ENCODE results near the gene MBD3.

MBD3 gene

GRCh38 chr19:1572795-1573194 lies 19.9 kb downstream of the MBD3 start:
- H3K4me3 ChIP-seq (ENCODE audit: low read depth, low read length): no peak overlapping the region
- DNase-seq (ENCODE audit: low read depth): no peak
- TF ChIP-seq CTCF (IDR thresholded peaks at IDR 0.05; ENCODE audit: control insufficient read depth, extremely low read depth, insufficient read depth): no peak

- no peak overlapping the region for H3K4me3 ChIP-seq (ENCODE audit: low read depth, low read length)
- no peak for TF ChIP-seq CTCF (IDR thresholded peaks at IDR 0.05; ENCODE audit: control insufficient read depth, extremely low read depth, insufficient read depth)
- no peak for DNase-seq (ENCODE audit: low read depth)
Observed at GRCh38 chr19:1571358-1571757, 21.3 kb downstream of the MBD3 start.

- no peak overlapping the region for H3K4me3 ChIP-seq (ENCODE audit: low read depth, low read length)
- no peak for TF ChIP-seq CTCF (IDR thresholded peaks at IDR 0.05; ENCODE audit: control insufficient read depth, extremely low read depth, insufficient read depth)
Observed at GRCh38 chr19:1570836-1571235, 21.8 kb downstream of the MBD3 start.

GRCh38 chr19:1569997-1570396 lies 22.7 kb downstream of the MBD3 start:
- DNase-seq (ENCODE audit: low read depth): no peak
- no peak for TF ChIP-seq CTCF (IDR thresholded peaks at IDR 0.05; ENCODE audit: control insufficient read depth, extremely low read depth, insufficient read depth)

More at GRCh38 chr19:1570836-1571235, 21.8 kb downstream of the MBD3 start:
- DNase-seq (ENCODE audit: low read depth): no peak

GRCh38 chr19:1568320-1569019 lies 24.2 kb downstream of the MBD3 start, which contains the start of gene MEX3D:
TSS of gene MEX3D (minus strand) at chr19:1568325. CDS start at chr19:1568058, 267 bp downstream.
- no peak for TF ChIP-seq CTCF (IDR thresholded peaks at IDR 0.05; ENCODE audit: control insufficient read depth, extremely low read depth, insufficient read depth)

More at GRCh38 chr19:1569997-1570396, 22.7 kb downstream of the MBD3 start:
- no peak overlapping the region for H3K4me3 ChIP-seq (ENCODE audit: low read depth, low read length)

GRCh38 chr19:1567848-1568227 lies 24.8 kb downstream of the MBD3 start:
- no peak for TF ChIP-seq CTCF (IDR thresholded peaks at IDR 0.05; ENCODE audit: control insufficient read depth, extremely low read depth, insufficient read depth)

More at GRCh38 chr19:1568320-1569019, 24.2 kb downstream of the MBD3 start, which contains the start of gene MEX3D:
- H3K4me3 ChIP-seq (ENCODE audit: low read depth, low read length): peak within 1 kb of the TSS; percentile 65
- DNase-seq (ENCODE audit: low read depth): no peak

More at GRCh38 chr19:1567848-1568227, 24.8 kb downstream of the MBD3 start:
- DNase-seq (ENCODE audit: low read depth): no peak
- no peak overlapping the region for H3K4me3 ChIP-seq (ENCODE audit: low read depth, low read length)
